H1 (cell line): Measurements from ENCODE around the gene PHKG2. TPM values are rescaled to one million over a fixed set of nuclear protein-coding genes. Genes with fewer than 3 reads are reported as not detected.

Experiments
- ATF3 ChIP-seq: IDR thresholded peaks from 2 replicates; pipeline ENCODE4 v1.6.1; 2011; ENCODE audit warnings: low read depth, mild to moderate bottlenecking, low read length; ENCODE audit not compliant: insufficient read depth
- CHD2 ChIP-seq: IDR thresholded peaks from 2 replicates; pipeline ENCODE4 v1.6.1; 2012; ENCODE audit warnings: low read length, improper control_type of control experiment
- CTCF ChIP-seq, 3 experiments: IDR thresholded peaks; 1 replicate in 2 of 3; 2 replicates in 1 of 3; pipeline versions ENCODE4 v1.5.1 to v1.6.1; 2011; ENCODE audit warnings: low read length in 3 of 3, mild to moderate bottlenecking in 3 of 3, inconsistent platforms in 2 of 3, low read depth in 1 of 3, moderate library complexity in 1 of 3; ENCODE audit not compliant: insufficient read depth in 1 of 3; ENCODE audit errors: control extremely low read depth in 1 of 3
- HDAC2 ChIP-seq, 2 experiments: fragments of 300-600 bp in 1 of 2; sonication (generic) in 1 of 2; IDR thresholded peaks; 2 replicates each; pipeline ENCODE4 v1.6.1; 2011 to 2012; ENCODE audit warnings: low read depth in 2 of 2, low read length in 2 of 2, mild to moderate bottlenecking in 2 of 2, moderate library complexity in 2 of 2, borderline replicate concordance in 1 of 2, inconsistent platforms in 1 of 2
- KDM1A ChIP-seq: fragments of 200-600, 300-600 bp; sonication (generic); IDR thresholded peaks from 2 replicates; pipeline ENCODE4 v1.7.1; 2016; ENCODE audit warnings: mild to moderate bottlenecking, low read length, borderline replicate concordance
- KDM4A ChIP-seq: IDR thresholded peaks from one replicate; pipeline ENCODE4 v1.7.1; 2012; ENCODE audit warnings: low read depth, mild to moderate bottlenecking, moderate library complexity, low read length, inconsistent platforms; ENCODE audit not compliant: severe bottlenecking
- NRF1 ChIP-seq: IDR thresholded peaks from 2 replicates; pipeline ENCODE4 v1.6.1; 2011; ENCODE audit warnings: mild to moderate bottlenecking, low read depth, low read length, improper control_type of control experiment
- POLR2AphosphoS5 ChIP-seq: IDR thresholded peaks from 2 replicates; pipeline ENCODE4 v1.6.1; 2011; ENCODE audit warnings: low read depth, low read length
- RNF2 ChIP-seq: fragments of 200-900, 300-1000 bp; sonication (generic); IDR thresholded peaks from 2 replicates; pipeline ENCODE4 v1.7.1; 2016; ENCODE audit warnings: borderline replicate concordance, low read depth, mild to moderate bottlenecking, antibody characterized with exemption, low read length; ENCODE audit not compliant: poor library complexity, severe bottlenecking; ENCODE audit errors: missing control alignments
- RXRA ChIP-seq: IDR thresholded peaks from 2 replicates; pipeline ENCODE4 v1.6.1; 2011; ENCODE audit warnings: low read depth, mild to moderate bottlenecking, low read length, moderate library complexity; ENCODE audit not compliant: insufficient read depth
- SIN3A ChIP-seq, 2 experiments: IDR thresholded peaks in 1 of 2; conservative IDR thresholded peaks in 1 of 2; 2 replicates each; pipeline ENCODE4 v1.6.1; 2011 to 2012; ENCODE audit warnings: low read length in 2 of 2, improper control_type of control experiment in 1 of 2, low read depth in 1 of 2, mild to moderate bottlenecking in 1 of 2
- SRF ChIP-seq: IDR thresholded peaks from 2 replicates; pipeline ENCODE4 v1.6.1; 2011; ENCODE audit warnings: mild to moderate bottlenecking, low read depth, low read length, moderate library complexity
- TBP ChIP-seq: IDR thresholded peaks from 2 replicates; pipeline ENCODE4 v1.6.1; 2011; ENCODE audit warnings: low read depth, low read length, improper control_type of control experiment
- TEAD4 ChIP-seq: IDR thresholded peaks from 2 replicates; pipeline ENCODE4 v1.6.1; 2012; ENCODE audit warnings: low read depth, low read length, inconsistent platforms, mixed read lengths
- YY1 ChIP-seq: IDR thresholded peaks from 2 replicates; pipeline ENCODE4 v1.6.1; 2011; ENCODE audit warnings: low read depth, mild to moderate bottlenecking, low read length
- polyA plus RNA-seq, 7 experiments: library from polyadenylated mRNA; depleted of rRNA in 3 of 7; stranded (reverse) in 5 of 7; unstranded in 2 of 7; fragments of >200 nt in 5 of 7; fragments of 200-250 nt in 2 of 7; gene quantifications; 1 replicate in 5 of 7; 2 replicates in 1 of 7; 4 replicates in 1 of 7; pipeline versions ENCODE4 v1.2.1 to v1.2.3, GENCODE V29; 2011 to 2013; ENCODE audit warnings: missing spikeins in 2 of 7, mixed read lengths in 2 of 7
- total RNA-seq: library from RNA; stranded (reverse); fragmentation: NEBNext Ultra II Directional; extraction: Animal tissue kit (Norgen Biotek cat#: 25700); gene quantifications from 2 replicates; pipeline ENCODE4 v1.2.1, GENCODE V29; 2021

The PHKG2 gene
- total and polyA plus RNA-seq, 2 of the 8 experiments (the other 6 are each of a cell fraction or from before 2014, with no cell fraction given): 36.0 to 53.4 TPM

GRCh38 chr16:30761928-30762902, 14.0 kb downstream of the PHKG2 start, which contains the start of the genes CFAP119 and RNF40 (continued):
- TF ChIP-seq RXRA (no peak), CHD2 (no peak), HDAC2 (IDR thresholded peaks at IDR 0.05; ENCODE audit: borderline replicate concordance in 1 of 2, low read depth in 2 of 2, low read length in 2 of 2) (peak; percentile 14 to 98; a peak in 2 of 4 replicates), RNF2 (no peak), CTCF (IDR thresholded peaks at IDR 0.05; ENCODE audit: control extremely low read depth in 1 of 3, insufficient read depth in 1 of 3, low read depth in 1 of 3, low read length in 3 of 3) (no peak), NRF1 (peak; percentile 60), TEAD4 (no peak), KDM1A (no peak), YY1 (peak; percentile 97), SRF (no peak), POLR2AphosphoS5 (peak; percentile 70; the same call in 1 of the 2 replicates), SIN3A (conservative IDR thresholded peaks at IDR 0.05 in 1 of 2, IDR thresholded peaks at IDR 0.05 in 1 of 2; ENCODE audit: low read depth in 1 of 2, low read length in 2 of 2) (peak; percentile 86 to 95; a peak in 3 of 4 replicates), ATF3 (no peak), TBP (peak; percentile 52; the same call in 1 of the 2 replicates), KDM4A (peak; percentile 40)
